GM18951 (cell line): ENCODE data around the gene PPP2R3A.
"Not testable (repeated sequence)": the region's sequence is repeated elsewhere in the genome, so short reads cannot be mapped to it uniquely, and the experiment has no call there.

ENCODE experiments used
- POLR2A ChIP-seq: IDR thresholded peaks from 4 replicates; pipeline ENCODE4 v1.6.1; 2011; ENCODE audit warnings: mild to moderate bottlenecking; ENCODE audit not compliant: insufficient read length, insufficient read depth; ENCODE audit errors: extremely low read depth
- in situ Hi-C: fragments of 300-500 bp; cut with MboI; formaldehyde crosslinking; loops from one replicate; pipeline ENCODE4 v1.12.0; 2022; ENCODE audit warnings: low sequenced_read_pairs, mixed read lengths, inconsistent platforms; ENCODE audit not compliant: unreplicated experiment

Gene PPP2R3A

DNA sequence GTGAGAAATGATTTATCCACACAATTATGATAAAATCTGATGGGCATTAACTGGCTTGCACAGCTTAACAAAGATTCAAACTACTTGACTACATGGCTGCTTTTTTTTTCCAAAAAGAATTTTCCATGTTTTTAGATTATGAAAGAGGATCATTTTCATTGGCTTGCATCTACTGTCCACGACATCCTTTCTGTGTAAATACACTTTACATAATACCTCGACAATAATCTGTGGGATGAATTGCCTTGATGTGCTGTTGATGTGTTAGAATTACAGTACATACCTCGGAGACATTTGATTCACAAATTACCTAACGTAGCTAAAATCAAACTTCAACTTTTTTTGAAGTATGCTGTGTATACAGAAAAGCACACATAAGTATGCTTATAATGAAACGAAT is 104.4 kb downstream of the PPP2R3A start:
- no peak for TF ChIP-seq POLR2A
- in situ Hi-C loops: loop anchor here (5.0 kb wide), 2 partner anchors 682 to 942 kb away; partner anchors contain the start of gene STAG1

DNA sequence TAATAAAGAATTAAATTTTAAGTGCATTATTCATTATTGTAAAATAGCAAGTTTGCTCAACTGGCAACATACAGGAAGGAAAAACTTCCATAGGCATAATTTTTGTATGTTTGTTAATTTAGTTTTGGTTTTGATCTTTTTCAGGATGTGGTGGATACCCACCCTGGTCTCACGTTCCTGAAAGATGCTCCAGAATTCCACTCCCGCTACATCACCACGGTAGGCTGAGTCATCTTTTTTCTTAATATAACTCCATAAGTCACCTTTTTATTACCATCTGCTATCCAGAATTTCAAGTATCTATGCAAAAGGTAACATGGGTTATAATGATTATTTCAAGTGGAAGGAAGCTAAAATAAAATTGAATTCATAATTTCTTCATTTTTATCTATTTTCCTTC is 104.8 kb downstream of the PPP2R3A start:
- TF ChIP-seq POLR2A: no peak
- in situ Hi-C loops: loop anchor here (5.0 kb wide), 1 partner anchor 682 kb away; the partner anchor contains the start of gene STAG1

DNA sequence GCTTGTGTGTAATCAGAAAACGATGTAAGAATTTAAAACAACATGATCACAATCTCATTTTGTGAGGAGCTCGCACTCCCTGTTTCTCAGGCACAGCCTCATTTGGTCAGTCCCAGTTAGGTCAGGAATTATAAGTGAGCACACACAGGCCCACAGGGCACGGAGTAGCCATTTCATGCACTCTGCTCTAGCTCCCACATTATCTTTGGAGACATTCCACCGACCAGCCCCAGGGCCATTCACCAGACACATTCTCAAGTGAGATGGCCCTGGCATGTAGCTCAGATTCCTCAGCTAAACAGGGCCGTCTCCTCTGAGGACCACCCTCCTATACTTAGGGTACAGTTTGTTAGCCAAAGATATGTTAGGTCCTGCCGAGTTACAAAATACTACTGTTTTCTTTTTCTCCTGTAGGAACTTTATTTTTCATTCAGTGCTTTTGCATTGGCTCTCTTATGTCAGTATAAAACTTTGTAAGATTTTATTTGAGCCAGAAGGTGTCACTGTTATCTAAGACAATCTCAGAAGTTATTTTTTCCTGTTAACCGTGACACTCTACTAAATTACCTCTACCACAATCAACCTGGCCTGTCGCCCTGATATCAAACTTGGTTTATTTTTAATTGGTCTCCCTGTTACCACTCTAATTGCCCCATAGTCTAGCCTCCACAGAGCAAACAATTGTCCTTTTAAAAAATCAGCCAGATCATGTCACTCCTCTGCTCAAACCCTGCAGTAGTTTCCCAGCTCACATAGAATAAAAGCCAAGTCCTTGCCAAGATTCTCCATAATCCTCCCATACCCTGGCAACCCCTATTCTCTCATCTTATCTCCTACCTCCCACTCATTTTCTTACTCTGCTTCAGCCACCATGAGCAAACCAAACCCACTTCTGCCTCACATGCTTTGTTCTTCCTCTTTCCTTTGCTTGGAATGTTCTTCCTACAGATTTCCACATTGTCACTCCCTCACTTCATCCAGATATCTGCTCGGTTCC is 105.7 kb downstream of the PPP2R3A start:
- in situ Hi-C loops: loop anchor here (5.0 kb wide), 1 partner anchor 681 kb away; the partner anchor contains the start of gene STAG1
- no peak for TF ChIP-seq POLR2A

DNA sequence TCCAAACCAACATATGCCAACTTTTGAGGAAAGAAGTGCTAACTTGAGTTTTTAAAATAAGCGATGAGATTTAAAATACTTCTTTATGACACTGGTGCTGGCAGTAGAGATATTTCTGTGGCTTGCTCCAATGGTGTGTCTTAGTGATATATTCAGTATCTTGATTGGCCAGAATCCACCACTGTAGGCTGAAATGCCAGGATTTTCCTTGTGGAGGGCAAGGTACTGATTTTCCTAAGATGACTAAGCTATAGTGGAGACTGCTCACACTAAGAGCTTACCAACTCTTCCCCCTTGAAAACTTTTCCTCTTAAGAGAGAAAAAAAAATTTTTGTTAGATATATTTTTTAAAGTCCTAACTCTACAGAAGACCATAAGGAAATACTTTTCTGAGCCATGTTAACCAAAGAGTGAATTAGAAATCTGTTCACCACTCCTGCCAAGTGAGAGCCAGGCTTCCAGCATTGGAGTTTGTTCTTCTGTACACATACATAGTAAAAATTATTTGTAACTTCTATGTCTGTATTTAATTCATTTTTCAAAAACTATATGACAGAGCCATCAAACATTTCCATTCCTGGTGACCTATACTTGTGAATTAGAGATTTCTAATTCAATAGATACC is 109.1 kb downstream of the PPP2R3A start:
- in situ Hi-C loops: loop anchor here (5.0 kb wide), 1 partner anchor 678 kb away; the partner anchor contains the start of gene STAG1
- no peak for TF ChIP-seq POLR2A

- in situ Hi-C loops: no loop called here
- no peak for TF ChIP-seq POLR2A
These were observed 109.8 kb downstream of the PPP2R3A start for GRCh38 chr3:136075218-136075808.

GRCh38 chr3:136075811-136076210 is 110.3 kb downstream of the PPP2R3A start:
- in situ Hi-C loops: no loop called here
- no peak for TF ChIP-seq POLR2A

DNA sequence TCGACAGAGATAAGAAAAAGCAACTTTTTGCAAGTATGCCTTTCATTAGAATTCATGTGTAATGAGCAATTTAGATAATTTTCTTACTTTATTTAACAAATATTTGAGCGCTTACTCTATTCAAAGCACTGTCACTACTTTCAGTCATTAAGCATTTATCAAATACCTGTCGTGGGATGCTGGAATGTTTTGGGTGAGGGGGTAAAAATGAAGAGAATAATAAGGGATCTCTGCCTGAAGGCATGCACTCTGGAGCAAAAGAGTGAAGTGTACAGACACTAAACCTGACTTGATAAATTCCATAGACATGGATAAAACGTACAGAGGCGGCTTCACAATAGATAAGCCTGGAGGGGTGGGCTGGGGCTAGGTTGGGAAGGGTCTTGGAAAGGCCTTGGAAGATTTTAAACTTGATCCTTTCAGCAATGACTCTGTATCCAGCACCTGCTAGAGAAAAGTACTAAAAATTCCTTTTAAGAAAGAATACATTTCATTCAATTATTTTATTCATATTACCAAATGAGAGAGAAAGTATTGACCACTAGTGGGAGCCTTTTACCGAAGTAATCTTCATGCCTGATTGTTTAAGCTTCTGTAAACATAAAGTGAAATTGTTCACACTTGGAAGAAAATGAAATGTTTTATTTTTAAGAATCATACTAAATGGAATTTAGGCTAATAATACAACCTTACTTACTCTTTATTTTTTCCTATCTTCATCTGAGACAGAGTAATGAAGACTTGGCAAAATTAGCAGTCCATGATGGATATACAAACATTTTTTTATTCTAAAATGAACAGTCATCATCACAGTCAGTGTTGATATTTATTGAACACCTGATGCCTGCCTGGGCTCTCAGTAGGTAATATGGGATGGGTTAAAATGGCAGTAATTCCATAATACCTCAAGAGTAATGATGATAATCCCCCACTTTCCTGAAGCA is 113.2 kb downstream of the PPP2R3A start:
- no peak for TF ChIP-seq POLR2A

GRCh38 chr3:136083641-136084382 is 118.3 kb downstream of the PPP2R3A start:
- in situ Hi-C loops: not testable (repeated sequence)

More for the DNA sequence above, 113.2 kb downstream of the PPP2R3A start:
- in situ Hi-C loops: no loop called here

GRCh38 chr3:136085067-136085466 is 119.5 kb downstream of the PPP2R3A start:
- in situ Hi-C loops: not testable (repeated sequence)

- no peak for TF ChIP-seq POLR2A
- in situ Hi-C loops: no loop called here
These were observed 128.2 kb downstream of the PPP2R3A start for GRCh38 chr3:136093771-136094170.

DNA sequence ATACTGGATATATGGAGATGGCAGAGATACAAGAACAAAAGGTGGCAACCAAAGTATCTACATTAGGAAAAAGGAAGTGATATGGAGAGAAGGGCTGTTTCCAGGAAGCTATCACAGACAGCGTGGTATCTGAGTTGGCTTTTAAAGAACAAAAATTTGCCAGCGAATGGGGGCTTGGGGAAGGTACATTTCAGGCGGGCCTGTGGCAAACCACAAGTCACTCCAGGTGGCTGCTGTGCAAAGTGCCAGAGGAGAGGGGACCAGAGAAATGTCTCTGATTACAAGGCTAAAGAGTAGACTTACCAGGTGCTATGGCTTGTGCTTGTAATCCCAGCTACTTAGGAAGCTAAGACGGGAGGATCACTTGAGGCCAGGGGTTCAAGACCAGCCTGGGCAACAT is 139.5 kb downstream of the PPP2R3A start:
- in situ Hi-C loops: no loop called here
- no peak for TF ChIP-seq POLR2A

GRCh38 chr3:136106101-136106500 is 140.6 kb downstream of the PPP2R3A start:
- in situ Hi-C loops: no loop called here

GRCh38 chr3:136109499-136109898 is 144.0 kb downstream of the PPP2R3A start:
- no peak for TF ChIP-seq POLR2A
- in situ Hi-C loops: no loop called here

More at GRCh38 chr3:136106101-136106500, 140.6 kb downstream of the PPP2R3A start:
- no peak for TF ChIP-seq POLR2A
